Testis (tissue), 2 donors: ENCODE data around the gene NOC4L.

ENCODE experiments used
- CTCF ChIP-seq, 3 experiments: fragments of 450-650 bp in 2 of 3; fragments of 200-600 bp in 1 of 3; sonication (generic) in 1 of 3; IDR thresholded peaks; one replicate each; pipeline ENCODE4 v1.5.1; 2016 to 2019; ENCODE audit warnings: antibody characterized with exemption in 3 of 3, mild to moderate bottlenecking in 2 of 3, moderate library complexity in 1 of 3
- POLR2A ChIP-seq: fragments of 450-650 bp; IDR thresholded peaks from one replicate; pipeline ENCODE4 v1.6.1; 2017; ENCODE audit warnings: antibody characterized with exemption, mild to moderate bottlenecking, moderate library complexity

- TF ChIP-seq POLR2A (no peak), CTCF (IDR thresholded peaks at IDR 0.05) (no peak)
Measured at GRCh38 chr12:132190834-132191500, 46.7 kb downstream of the NOC4L start.
